ENCODE data around the gene IGLL1. TPM values are rescaled to one million over a fixed set of nuclear protein-coding genes. Genes with fewer than 3 reads are reported as not detected.

Gene IGLL1
- total RNA-seq, 4 donors from 2014 or later = not detected

DNA sequence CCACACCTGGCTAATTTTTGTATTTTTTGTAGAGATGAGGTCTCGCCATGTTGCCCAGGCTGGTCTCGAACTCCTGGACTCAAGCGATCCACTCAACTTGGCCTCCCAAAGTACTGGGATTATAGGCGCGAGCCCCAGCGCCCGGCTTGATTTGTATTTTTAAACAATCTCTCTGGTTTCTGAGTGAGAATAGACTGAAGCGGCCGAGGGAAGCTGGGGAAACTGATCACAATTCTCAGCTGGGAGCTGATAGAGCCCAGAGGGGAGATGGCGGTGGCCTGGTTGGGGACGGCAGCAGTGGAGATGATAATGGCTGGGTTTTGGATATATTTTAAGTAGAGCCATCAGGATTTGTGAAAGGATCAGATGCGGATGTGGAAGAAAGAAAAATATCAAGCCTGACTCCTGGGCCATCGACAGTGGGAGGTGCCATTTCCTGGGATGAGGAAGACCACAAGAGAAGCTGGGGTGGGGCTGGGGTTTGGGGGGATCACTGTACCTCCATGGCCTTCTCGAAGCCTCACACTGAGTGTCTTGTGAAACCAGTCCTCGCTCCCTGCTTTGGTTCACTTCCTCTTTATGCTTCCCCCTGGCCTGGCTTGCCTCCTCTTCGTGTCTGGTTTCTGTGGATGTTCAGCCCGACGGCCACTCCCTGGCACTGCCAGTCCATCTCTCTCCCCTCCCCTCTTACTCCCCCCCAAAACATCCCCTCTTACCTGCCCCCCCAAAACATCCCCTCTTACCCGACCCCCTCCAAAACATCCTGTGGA, 51.9 kb downstream of the IGLL1 start:
- TF ChIP-seq, protein P1, sequence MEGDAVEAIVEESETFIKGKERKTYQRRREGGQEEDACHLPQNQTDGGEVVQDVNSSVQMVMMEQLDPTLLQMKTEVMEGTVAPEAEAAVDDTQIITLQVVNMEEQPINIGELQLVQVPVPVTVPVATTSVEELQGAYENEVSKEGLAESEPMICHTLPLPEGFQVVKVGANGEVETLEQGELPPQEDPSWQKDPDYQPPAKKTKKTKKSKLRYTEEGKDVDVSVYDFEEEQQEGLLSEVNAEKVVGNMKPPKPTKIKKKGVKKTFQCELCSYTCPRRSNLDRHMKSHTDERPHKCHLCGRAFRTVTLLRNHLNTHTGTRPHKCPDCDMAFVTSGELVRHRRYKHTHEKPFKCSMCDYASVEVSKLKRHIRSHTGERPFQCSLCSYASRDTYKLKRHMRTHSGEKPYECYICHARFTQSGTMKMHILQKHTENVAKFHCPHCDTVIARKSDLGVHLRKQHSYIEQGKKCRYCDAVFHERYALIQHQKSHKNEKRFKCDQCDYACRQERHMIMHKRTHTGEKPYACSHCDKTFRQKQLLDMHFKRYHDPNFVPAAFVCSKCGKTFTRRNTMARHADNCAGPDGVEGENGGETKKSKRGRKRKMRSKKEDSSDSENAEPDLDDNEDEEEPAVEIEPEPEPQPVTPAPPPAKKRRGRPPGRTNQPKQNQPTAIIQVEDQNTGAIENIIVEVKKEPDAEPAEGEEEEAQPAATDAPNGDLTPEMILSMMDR (IDR thresholded peaks at IDR 0.05) = no peak
- TF ChIP-seq POLR2AphosphoS5 (IDR thresholded peaks at IDR 0.05) = no peak
- TF ChIP-seq EP300 (IDR thresholded peaks at IDR 0.05) = no peak
- TF ChIP-seq POLR2A (IDR thresholded peaks at IDR 0.05) = no peak
- 80% methylated on average over 19 of the region's 19 CpGs for WGBS
- H3K27me3 ChIP-seq = peaks cover 6% of the 10 kb centered on the region

DNA sequence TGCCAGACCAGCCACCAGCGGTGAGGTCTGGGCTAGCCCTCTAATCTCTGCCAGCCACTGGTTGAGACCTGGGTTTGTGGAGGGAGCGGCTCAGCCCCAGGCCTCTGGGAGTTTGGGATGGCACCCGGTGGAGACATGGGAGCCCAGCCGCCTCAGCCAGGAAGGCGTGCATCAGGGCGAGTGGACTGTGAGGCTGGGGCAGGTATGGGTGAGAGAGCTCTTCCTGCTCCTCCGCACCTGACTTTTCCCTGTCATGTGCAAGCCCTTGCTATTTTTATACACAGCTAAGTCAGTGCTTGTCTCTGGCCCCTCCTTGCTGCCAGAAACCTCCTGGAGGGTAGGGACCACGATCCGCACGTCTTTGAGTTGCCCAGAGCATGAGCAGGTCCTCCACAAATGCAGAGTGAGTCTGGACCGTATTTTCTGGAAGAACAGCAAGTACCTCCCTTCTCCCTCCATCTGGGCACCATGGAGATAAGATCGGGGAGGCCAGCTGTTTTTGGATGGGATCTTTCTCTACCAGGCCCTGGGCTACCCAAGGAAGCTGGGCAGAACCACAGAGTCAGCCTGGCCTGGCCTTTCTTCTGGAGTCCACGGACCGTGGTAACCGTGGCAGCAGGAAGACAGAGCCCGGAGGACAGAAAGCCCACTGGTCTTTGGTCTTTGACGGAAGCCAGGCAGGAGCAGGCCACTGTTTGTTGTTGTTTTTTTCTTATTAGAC, 53.3 kb downstream of the IGLL1 start:
- peaks cover 24% of the 10 kb centered on the region for H3K4me1 ChIP-seq
- no peaks in the 10 kb centered on the region for H3K36me3 ChIP-seq
- H3K27me3 ChIP-seq = peaks cover 4% of the 10 kb centered on the region
- TF ChIP-seq POLR2AphosphoS5 (IDR thresholded peaks at IDR 0.05) = no peak
- no peak for TF ChIP-seq EP300 (IDR thresholded peaks at IDR 0.05)
- TF ChIP-seq, protein P1 (IDR thresholded peaks at IDR 0.05) = no peak
- TF ChIP-seq POLR2A (IDR thresholded peaks at IDR 0.05) = no peak
- no peaks in the 10 kb centered on the region for H3K9me3 ChIP-seq
- H3K4me3 ChIP-seq = no peak overlapping the region
- WGBS = 58% methylated on average over 17 of the region's 17 CpGs
- DNase-seq (ENCODE audit: low spot score in 2 of 2) = no peak
- no peak overlapping the region for H3K27ac ChIP-seq

More for the DNA sequence above, 51.9 kb downstream of the IGLL1 start:
- H3K4me3 ChIP-seq = no peak overlapping the region
- peaks cover 14% of the 10 kb centered on the region for H3K4me1 ChIP-seq
- peak in 1 of 2 donors; percentile 65 for DNase-seq (ENCODE audit: low spot score in 2 of 2)
- H3K9me3 ChIP-seq = no peaks in the 10 kb centered on the region
- no peaks in the 10 kb centered on the region for H3K36me3 ChIP-seq
- no peak overlapping the region for H3K27ac ChIP-seq

DNA sequence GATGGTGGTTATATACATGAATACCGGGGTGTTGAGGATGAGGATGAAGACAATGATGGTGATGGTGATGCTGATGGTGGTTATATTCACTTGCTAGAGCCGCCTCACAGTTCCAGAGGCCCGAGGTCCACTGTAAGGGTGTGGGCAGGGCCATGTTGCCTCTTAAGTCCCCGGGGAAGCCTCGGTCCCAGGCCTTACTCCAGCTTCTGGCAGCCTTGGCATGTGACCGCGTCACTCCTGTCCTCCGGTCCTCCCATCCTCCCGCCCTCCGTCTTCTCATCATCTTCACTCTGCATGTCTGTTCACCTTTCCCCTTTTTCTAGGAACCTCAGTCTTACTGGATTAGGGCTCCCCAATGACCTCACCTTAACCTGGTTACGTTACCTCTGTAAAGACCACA, 54.6 kb downstream of the IGLL1 start:
- DNase-seq (ENCODE audit: low spot score in 2 of 2) = peak in 1 of 2 donors; percentile 79
- no peaks in the 10 kb centered on the region for H3K27me3 ChIP-seq
- no peaks in the 10 kb centered on the region for H3K9me3 ChIP-seq
- H3K4me1 ChIP-seq = peaks cover 33% of the 10 kb centered on the region
- no peak overlapping the region for H3K4me3 ChIP-seq
- TF ChIP-seq POLR2A (IDR thresholded peaks at IDR 0.05) (no peak), POLR2AphosphoS5 (IDR thresholded peaks at IDR 0.05) (no peak), EP300 (IDR thresholded peaks at IDR 0.05) (no peak)
- TF ChIP-seq, protein P1 (IDR thresholded peaks at IDR 0.05) = no peak
- no peak overlapping the region for H3K27ac ChIP-seq
- 91% methylated on average over 11 of the region's 11 CpGs for WGBS
- no peaks in the 10 kb centered on the region for H3K36me3 ChIP-seq

DNA sequence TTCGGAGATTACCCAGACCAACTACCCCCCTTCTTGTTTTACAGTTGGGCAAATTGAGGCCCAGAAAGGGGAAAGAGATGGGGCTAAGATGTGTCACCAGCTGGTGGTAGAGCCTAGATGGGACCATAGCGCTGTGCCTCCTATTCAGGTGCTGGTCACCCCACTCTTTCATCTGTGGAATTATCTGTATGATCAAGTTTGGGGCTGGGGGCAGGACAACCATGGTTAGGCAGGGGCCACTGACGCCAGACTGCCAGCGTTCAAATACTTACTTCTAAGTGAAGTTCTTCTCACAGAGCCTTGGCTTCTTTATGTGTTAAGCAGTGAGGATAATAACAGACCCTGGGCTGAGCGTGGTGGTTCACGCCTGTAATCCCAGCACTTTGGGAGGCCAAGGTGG, 55.9 kb downstream of the IGLL1 start:
- H3K27ac ChIP-seq = no peak overlapping the region
- peaks cover 40% of the 10 kb centered on the region for H3K4me1 ChIP-seq
- H3K9me3 ChIP-seq = no peaks in the 10 kb centered on the region
- DNase-seq (ENCODE audit: low spot score in 2 of 2) = no peak
- no peak overlapping the region for H3K4me3 ChIP-seq
- H3K27me3 ChIP-seq = no peaks in the 10 kb centered on the region
- WGBS = 99% methylated on average over 6 of the region's 6 CpGs
- TF ChIP-seq POLR2AphosphoS5 (IDR thresholded peaks at IDR 0.05) (no peak), EP300 (IDR thresholded peaks at IDR 0.05) (no peak), POLR2A (IDR thresholded peaks at IDR 0.05) (no peak)
- TF ChIP-seq, protein P1 (IDR thresholded peaks at IDR 0.05) = no peak
- H3K36me3 ChIP-seq = no peaks in the 10 kb centered on the region

DNA sequence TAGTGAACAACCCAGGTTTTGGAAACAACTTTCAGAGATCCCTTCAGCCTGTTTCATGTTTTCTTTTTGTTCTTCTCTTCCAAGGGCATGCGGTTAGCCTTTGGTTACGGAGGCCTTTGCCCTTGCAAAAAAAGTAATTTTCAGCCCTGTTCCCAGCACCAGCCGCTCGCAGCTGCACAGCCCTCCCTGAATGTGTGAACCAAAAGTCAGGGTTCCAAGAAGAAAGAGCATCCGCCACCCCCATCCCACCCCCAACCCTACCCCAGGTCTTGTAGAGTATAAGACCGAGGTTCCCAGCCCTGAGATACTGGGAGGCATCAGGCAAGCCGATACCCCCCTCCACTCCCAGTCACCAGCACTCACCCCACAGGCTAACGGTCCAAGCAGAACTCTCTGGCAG, 56.4 kb downstream of the IGLL1 start:
- Histone ChIP-seq H3K27me3 (no peaks in the 10 kb centered on the region), H3K4me3 (no peak overlapping the region), H3K36me3 (no peaks in the 10 kb centered on the region), H3K4me1 (peaks cover 40% of the 10 kb centered on the region), H3K27ac (no peak overlapping the region), H3K9me3 (no peaks in the 10 kb centered on the region)
- TF ChIP-seq EP300 (IDR thresholded peaks at IDR 0.05) = no peak
- no peak for TF ChIP-seq POLR2A (IDR thresholded peaks at IDR 0.05)
- TF ChIP-seq, protein P1 (IDR thresholded peaks at IDR 0.05) = no peak
- TF ChIP-seq POLR2AphosphoS5 (IDR thresholded peaks at IDR 0.05) = no peak
- no peak for DNase-seq (ENCODE audit: low spot score in 2 of 2)
- 90% methylated on average over 6 of the region's 8 CpGs for WGBS
